HepG2 (cell line): ENCODE results near the gene SERAC1. TPM values are rescaled to one million over a fixed set of nuclear protein-coding genes. Genes with fewer than 3 reads are reported as not detected.

Experiments
- ATAC-seq: fragments of 200-7000 bp; cut with Tn5 transposase; 3 replicates; pipeline ENCODE4 v1.9.1; 2020; ENCODE audit warnings: mild to moderate bottlenecking, moderate library complexity
- BruUV-seq: library from RNA; stranded (reverse); fragments of 400-500 nt; replicated peaks from 2 replicates; lab custom pipeline; 2021; lab: Mats Ljungman, UMichigan
- CTCF ChIA-PET: fragments of 300-600 bp; formaldehyde crosslinking; extraction: SDS; loops from one replicate; lab custom pipeline; 2021; ENCODE audit warnings: low total read pairs, inconsistent platforms, low intra/inter-chr PET ratio; lab: Yijun Ruan, JAX
- POLR2A ChIA-PET: fragments of 350-600 bp; sonication (Branson Sonifier 250); formaldehyde crosslinking; loops from one replicate; lab custom pipeline; 2020; ENCODE audit warnings: antibody characterized with exemption, inconsistent platforms; lab: Yijun Ruan, JAX
- DNase-seq: peaks from one replicate; pipeline ENCODE4 v3.0.0-alpha.2; 2015; ENCODE audit warnings: low spot score
- FAIRE-seq: peaks from 3 replicates; lab custom pipeline; 2011; peaks lifted over from hg19 to GRCh38; lab: Jason Lieb, UNC
- H2AFZ ChIP-seq: one replicate; pipeline ENCODE4 v1.6.1; 2011; ENCODE audit warnings: low read length, inconsistent platforms
- H3K27ac ChIP-seq: fragments of 300-600 bp; 3 replicates; pipeline ENCODE4 v1.8.0; 2011; ENCODE audit warnings: mixed run types, mild to moderate bottlenecking, mixed read lengths, low read length, inconsistent platforms; ENCODE audit not compliant: insufficient read depth; ENCODE audit errors: extremely low read length
- H3K27me3 ChIP-seq, 2 experiments: fragments of 200-600 bp in 1 of 2; 2 replicates in 1 of 2; 3 replicates in 1 of 2; pipeline versions ENCODE4 v1.6.0 to v1.8.0; 2011; ENCODE audit warnings: low read length in 2 of 2, mild to moderate bottlenecking in 2 of 2, moderate library complexity in 2 of 2, inconsistent platforms in 1 of 2; ENCODE audit not compliant: insufficient read depth in 2 of 2, control insufficient read depth in 1 of 2
- H3K36me3 ChIP-seq, 2 experiments: fragments of 200-600 bp in 1 of 2; replicated peaks in 1 of 2; 2 replicates in 1 of 2; 3 replicates in 1 of 2; pipeline versions ENCODE4 v1.5.1 to v1.8.0; 2011; ENCODE audit warnings: low read length in 2 of 2, inconsistent platforms in 1 of 2; ENCODE audit not compliant: insufficient read depth in 2 of 2, control insufficient read depth in 1 of 2
- H3K4me1 ChIP-seq: 2 replicates; pipeline ENCODE4 v1.5.1; 2012; ENCODE audit warnings: low read length, inconsistent platforms; ENCODE audit not compliant: insufficient read depth
- H3K4me2 ChIP-seq: 2 replicates; pipeline ENCODE4 v1.6.0; 2011; ENCODE audit warnings: low read depth, low read length, inconsistent platforms
- H3K4me3 ChIP-seq, 3 experiments: fragments of 200-600 bp in 1 of 3; sonication (generic), shearing (Covaris generic) in 1 of 3; replicated peaks in 1 of 3; 2 replicates each; pipeline ENCODE4 v1.5.1; 2011 to 2016; ENCODE audit warnings: low read length in 3 of 3, inconsistent platforms in 2 of 3, low read depth in 2 of 3, mild to moderate bottlenecking in 2 of 3, control low read depth in 1 of 3, mixed read lengths in 1 of 3; ENCODE audit not compliant: insufficient read depth in 1 of 3
- H3K79me2 ChIP-seq: one replicate; pipeline ENCODE4 v1.6.1; 2011; ENCODE audit warnings: low read length, inconsistent platforms; ENCODE audit not compliant: insufficient read depth
- H3K9ac ChIP-seq: 2 replicates; pipeline ENCODE4 v1.6.0; 2011; ENCODE audit warnings: mild to moderate bottlenecking, low read depth, low read length, inconsistent platforms; ENCODE audit not compliant: insufficient read depth
- H3K9me3 ChIP-seq: 2 replicates; pipeline ENCODE4 v1.5.1; 2012; ENCODE audit warnings: mild to moderate bottlenecking, low read length
- H4K20me1 ChIP-seq: 2 replicates; pipeline ENCODE4 v1.6.0; 2011; ENCODE audit warnings: inconsistent platforms, mild to moderate bottlenecking, low read length, moderate library complexity; ENCODE audit not compliant: insufficient read depth
- ARNTL ChIP-seq: sonication (generic); formaldehyde crosslinking; IDR thresholded peaks from 2 replicates; pipeline ENCODE4 v1.4.0; 2020; ENCODE audit warnings: mild to moderate bottlenecking, missing genetic modification reagents
- KDM6A ChIP-seq: IDR thresholded peaks from 2 replicates; pipeline ENCODE4 v1.6.1; 2016; ENCODE audit warnings: low read depth
- KLF9 ChIP-seq: IDR thresholded peaks from 2 replicates; pipeline ENCODE4 v1.6.1; 2016; ENCODE audit warnings: low read depth
- RBM39 ChIP-seq: fragments of 200-400 bp; formaldehyde crosslinking; IDR thresholded peaks from one replicate; pipeline ENCODE4 v1.6.1; 2018; ENCODE audit warnings: antibody characterized with exemption, mild to moderate bottlenecking, low read depth, low read length; ENCODE audit not compliant: poor library complexity, severe bottlenecking
- ZNF232 ChIP-seq: sonication (generic); formaldehyde crosslinking; IDR thresholded peaks from 2 replicates; pipeline ENCODE4 v1.4.0; 2020; ENCODE audit warnings: missing genetic modification reagents, borderline replicate concordance
- WGBS: methylation state at CpG from one replicate; pipeline ENCODE4 v1.1.6; 2017; ENCODE audit warnings: low lambda C conversion rate; 5-methylcytosine and 5-hydroxymethylcytosine counted together
- in situ Hi-C: cut with HindIII; loops from 2 replicates; pipeline ENCODE4 v1.10.0; 2017; ENCODE audit warnings: low pct_unique_long_range_greater_than_20kb; ENCODE audit not compliant: extremely low pct_ligation_motif_present
- intact Hi-C: fragments of 100-400 bp; cut with micrococcal nuclease; formaldehyde crosslinking; loops from one replicate; pipeline ENCODE4 v1.10.0; 2022; ENCODE audit not compliant: unreplicated experiment
- polyA plus RNA-seq, 8 experiments: library from polyadenylated mRNA; depleted of rRNA in 3 of 8; stranded (reverse) in 7 of 8; unstranded in 1 of 8; fragments of >200 nt; fragmentation: Illumina TruSeq in 4 of 8; extraction: Trizol in 4 of 8; gene quantifications; 2 replicates each; pipeline versions ENCODE4 v1.2.1 to v1.2.3, GENCODE V29; 2011 to 2016; ENCODE audit warnings: low read depth in 4 of 8, missing spikeins in 1 of 8, mixed read lengths in 1 of 8; ENCODE audit not compliant: insufficient read depth in 1 of 8
- total RNA-seq, 5 experiments: library from RNA; depleted of rRNA; stranded (reverse); fragments of >200 nt; fragmentation: Illumina TruSeq; extraction: Trizol; gene quantifications; 2 replicates each; pipeline ENCODE4 v1.2.3, GENCODE V29; 2016; ENCODE audit warnings: low read depth in 1 of 5
- TF ChIP-seq, protein P1 (sequence below): sonication (generic); formaldehyde crosslinking; IDR thresholded peaks from 2 replicates; pipeline ENCODE4 v1.5.1; 2020; ENCODE audit warnings: mild to moderate bottlenecking, moderate library complexity, missing genetic modification reagents
- TF ChIP-seq, protein P2 (sequence below): sonication (generic); formaldehyde crosslinking; conservative IDR thresholded peaks from 2 replicates; pipeline ENCODE4 v1.8.0; 2022; ENCODE audit warnings: mild to moderate bottlenecking, moderate library complexity, missing genetic modification reagents

The SERAC1 gene
- total and polyA plus RNA-seq, 2 of the 13 experiments (the other 11 are each of a cell fraction or from before 2014, with no cell fraction given) = 4.5 to 8.1 TPM

DNA sequence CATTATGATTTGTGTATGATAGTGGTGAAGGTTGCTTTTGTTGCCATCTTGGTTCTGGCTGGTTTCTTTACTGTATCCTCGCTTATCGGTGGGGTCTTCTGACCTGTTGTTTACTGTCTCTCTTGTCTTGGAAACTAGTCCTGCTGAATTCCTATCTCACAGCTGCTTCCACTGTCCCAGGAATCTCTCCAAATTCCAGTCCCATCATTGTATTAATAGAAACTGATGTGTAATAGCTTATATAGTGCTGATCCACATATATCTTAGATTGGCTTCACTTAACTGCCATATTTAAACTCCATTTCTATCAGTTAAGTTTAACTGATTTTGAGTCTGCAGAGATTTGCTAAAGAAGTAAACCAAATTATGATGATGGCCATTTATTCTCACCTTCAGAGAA is 6.0 kb upstream of the SERAC1 start:
- Histone ChIP-seq H3K27me3 (no peaks in the 10 kb centered on the region), H3K36me3 (peaks cover 0 to 3% of the 10 kb centered on the region in 2 experiments; a peak in 2 of 5 replicates), H3K27ac (no peak overlapping the region), H3K9ac (no peak overlapping the region), H4K20me1 (no peaks in the 10 kb centered on the region), H3K9me3 (no peaks in the 10 kb centered on the region), H2AFZ (no peak overlapping the region), H3K79me2 (no peaks in the 10 kb centered on the region), H3K4me1 (peaks cover 19% of the 10 kb centered on the region), H3K4me2 (no peak overlapping the region), H3K4me3 (no peak overlapping the region)
- DNase-seq (no peak), FAIRE-seq (no peak), ATAC-seq (no peak)
- POLR2A ChIA-PET = no interaction called here
- in situ Hi-C loops (no loop called here), intact Hi-C loops (no loop called here)
- BruUV-seq = no TSS peak
- WGBS = 100% methylated on average over 2 of the region's 2 CpGs
- TF ChIP-seq KDM6A (CRISPR knock-in tag) = no peak
- no peak for TF ChIP-seq RBM39
- no peak for TF ChIP-seq ARNTL
- TF ChIP-seq KLF9 (CRISPR knock-in tag) = no peak
- TF ChIP-seq, protein P1, sequence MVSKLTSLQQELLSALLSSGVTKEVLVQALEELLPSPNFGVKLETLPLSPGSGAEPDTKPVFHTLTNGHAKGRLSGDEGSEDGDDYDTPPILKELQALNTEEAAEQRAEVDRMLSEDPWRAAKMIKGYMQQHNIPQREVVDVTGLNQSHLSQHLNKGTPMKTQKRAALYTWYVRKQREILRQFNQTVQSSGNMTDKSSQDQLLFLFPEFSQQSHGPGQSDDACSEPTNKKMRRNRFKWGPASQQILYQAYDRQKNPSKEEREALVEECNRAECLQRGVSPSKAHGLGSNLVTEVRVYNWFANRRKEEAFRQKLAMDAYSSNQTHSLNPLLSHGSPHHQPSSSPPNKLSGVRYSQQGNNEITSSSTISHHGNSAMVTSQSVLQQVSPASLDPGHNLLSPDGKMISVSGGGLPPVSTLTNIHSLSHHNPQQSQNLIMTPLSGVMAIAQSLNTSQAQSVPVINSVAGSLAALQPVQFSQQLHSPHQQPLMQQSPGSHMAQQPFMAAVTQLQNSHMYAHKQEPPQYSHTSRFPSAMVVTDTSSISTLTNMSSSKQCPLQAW (CRISPR knock-in tag) = no peak
- TF ChIP-seq, protein P2, sequence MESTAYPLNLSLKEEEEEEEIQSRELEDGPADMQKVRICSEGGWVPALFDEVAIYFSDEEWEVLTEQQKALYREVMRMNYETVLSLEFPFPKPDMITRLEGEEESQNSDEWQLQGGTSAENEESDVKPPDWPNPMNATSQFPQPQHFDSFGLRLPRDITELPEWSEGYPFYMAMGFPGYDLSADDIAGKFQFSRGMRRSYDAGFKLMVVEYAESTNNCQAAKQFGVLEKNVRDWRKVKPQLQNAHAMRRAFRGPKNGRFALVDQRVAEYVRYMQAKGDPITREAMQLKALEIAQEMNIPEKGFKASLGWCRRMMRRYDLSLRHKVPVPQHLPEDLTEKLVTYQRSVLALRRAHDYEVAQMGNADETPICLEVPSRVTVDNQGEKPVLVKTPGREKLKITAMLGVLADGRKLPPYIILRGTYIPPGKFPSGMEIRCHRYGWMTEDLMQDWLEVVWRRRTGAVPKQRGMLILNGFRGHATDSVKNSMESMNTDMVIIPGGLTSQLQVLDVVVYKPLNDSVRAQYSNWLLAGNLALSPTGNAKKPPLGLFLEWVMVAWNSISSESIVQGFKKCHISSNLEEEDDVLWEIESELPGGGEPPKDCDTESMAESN (CRISPR knock-in tag) = no peak
- no peak for TF ChIP-seq ZNF232
- CTCF ChIA-PET = no interaction called here
